SK-N-DZ (cell line): ENCODE measurements around the gene PIRT. TPM values are rescaled to one million over a fixed set of nuclear protein-coding genes. Genes with fewer than 3 reads are reported as not detected.
"Not testable (repeated sequence)": the region's sequence is repeated elsewhere in the genome, so short reads cannot be mapped to it uniquely, and the experiment has no call there.

Experiments used
- DNase-seq: peaks from one replicate; pipeline ENCODE4 v3.0.0-alpha.2; 2015; ENCODE audit warnings: low spot score
- polyA plus RNA-seq, 2 experiments: library from polyadenylated mRNA; depleted of rRNA; stranded (reverse); fragments of >200 nt; gene quantifications; 2 replicates each; pipeline ENCODE4 v1.2.3, GENCODE V29; 2014

The PIRT gene
- polyA plus RNA-seq (2014; cell fraction: cytosol; rRNA removed), result not detected in 2 replicates
- not detected in 2 replicates for polyA plus RNA-seq (2014; cell fraction: nucleus; rRNA removed)

DNA sequence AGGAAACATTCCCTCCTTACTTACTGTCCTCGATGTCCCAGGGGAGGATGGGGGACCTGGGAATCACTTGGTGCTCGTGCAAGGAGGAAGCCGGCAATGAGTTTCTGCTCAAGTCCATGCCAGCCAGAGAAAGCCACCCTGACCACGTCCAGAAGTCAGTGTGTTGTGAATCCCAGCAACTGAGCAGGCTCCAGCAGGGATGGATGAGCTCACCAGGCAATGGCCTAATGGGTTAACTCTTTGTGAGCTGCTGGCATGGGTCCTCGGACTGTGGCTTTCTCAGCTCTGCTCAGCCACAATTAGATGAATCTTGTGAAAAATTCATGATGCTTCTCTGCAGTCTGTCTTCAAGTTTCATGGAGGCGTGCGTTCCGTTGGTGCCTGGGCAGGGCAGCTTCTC is at the start of gene PIRT:
Gene PIRT (minus strand): TSS at position 167 of the 400 bp plus-strand sequence. CDS start 12,442 bp downstream, outside the sequence.
- DNase-seq, result no peak

DNA sequence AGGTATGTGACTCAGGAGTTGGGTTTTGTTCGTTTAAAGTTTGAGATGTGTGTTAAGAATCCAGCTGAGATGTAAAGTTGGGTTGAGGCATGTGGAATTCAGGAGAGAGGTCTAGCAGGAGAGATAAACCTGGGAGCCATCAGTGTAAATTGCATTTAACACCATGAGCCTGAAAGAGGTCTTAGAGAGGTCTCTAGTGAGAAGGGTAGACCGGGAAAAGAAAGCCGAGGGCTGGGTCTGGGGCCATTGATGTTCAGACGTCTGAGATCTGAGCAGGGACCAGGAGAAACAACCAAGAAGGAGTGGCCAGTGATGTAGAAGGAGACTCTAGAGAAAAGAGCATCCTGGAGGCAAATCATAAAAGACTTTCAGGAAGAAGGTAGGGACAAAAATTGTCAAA is 44.1 kb upstream of the PIRT start:
- no peak for DNase-seq

DNA sequence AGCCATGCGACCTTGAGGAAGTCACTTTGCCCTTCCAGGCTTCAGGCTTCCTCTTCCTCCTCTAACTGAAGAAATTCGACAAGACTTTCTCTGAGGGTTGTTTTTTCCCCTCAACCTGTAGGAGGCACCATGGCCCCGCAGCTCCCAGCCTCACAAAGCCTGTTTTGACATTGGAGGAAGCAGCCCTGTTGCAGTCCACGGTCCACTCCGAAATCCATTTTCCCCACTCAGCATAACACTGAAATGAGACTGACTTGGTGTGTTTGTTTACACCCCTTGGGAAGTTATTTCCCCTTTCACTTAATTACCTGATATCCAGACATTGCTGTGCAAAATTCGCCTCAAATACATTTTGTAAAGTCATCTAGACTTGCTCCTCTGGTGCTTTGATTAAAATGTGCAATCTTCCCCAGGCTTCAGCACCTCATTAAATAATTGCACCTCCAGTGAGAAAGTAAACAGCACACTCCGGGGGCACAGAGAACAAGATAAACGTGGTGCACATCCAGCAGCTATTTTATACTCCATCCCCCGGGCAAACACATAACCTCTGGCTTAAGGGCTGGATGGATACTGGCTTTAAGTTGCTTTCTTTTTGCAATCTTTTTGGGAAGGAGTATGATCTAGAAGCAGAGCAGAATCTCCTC is 41.4 kb upstream of the PIRT start:
- DNase-seq, result no peak

DNA sequence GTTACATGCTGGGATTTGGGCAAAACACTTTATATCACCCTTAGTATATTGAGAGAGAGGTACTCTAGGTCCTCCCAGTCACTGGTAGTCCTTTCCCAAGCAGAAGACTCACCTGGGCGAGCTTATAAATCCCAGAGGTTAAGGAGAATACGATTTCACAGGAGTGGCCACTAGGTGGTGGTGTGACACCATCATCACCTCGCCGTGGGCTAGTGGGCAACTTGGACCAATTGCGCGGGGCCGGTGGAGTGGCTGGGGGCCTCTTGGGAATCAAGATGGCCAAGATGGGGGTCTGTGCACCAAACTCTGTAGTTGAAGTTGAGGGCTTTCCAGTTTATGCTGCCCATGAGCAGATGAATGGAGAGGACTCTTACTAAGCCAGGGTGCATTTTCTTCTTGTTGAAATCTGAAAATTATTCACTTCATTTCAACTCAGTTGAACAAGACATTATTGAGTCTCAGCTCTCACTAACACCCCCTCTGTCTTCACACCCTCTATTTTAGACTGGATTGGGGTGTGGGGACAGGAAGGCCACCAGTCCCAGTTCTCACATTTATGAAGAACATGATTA is 38.2 kb upstream of the PIRT start:
- DNase-seq, result peak; percentile 50

DNA sequence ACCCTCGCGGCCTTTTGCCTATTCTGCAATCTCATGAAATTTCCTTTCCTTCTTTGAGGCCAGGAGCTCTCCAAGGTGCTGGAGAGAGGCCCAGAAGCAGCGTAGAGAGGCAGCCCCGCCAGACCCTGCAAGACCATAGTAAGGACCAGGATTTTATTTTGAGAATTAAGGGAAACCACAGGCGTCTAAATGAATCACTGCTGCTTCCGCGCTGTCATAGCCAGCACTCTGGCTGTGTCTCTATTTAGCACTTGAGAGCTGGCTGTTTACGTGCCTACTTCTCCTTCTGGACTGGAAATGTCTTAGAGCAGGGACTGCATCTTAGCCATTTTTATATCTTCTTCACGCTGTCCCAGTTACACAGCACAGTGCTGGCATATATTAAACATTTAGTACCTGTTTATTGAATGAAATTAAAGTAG is 37.6 kb upstream of the PIRT start:
- DNase-seq, result no peak

DNA sequence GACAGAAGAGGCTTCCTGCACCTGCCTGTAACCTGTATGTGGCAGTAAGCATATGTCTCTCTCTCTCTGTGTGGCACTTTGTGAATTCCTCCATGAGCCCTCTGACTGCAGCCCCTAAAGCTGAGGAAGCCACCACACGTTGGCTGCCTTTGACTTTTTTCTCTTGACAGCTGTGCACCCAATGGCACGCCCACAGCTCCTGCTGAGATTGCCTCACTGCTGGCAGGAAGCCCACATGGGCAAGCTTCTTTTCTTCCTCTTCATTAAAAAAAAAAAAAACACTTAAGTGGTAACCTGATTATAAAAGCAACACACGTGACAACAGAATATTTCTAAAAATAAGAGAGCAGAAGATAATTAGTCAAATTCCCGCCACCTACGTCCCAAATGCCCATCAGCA is 34.0 kb upstream of the PIRT start:
- DNase-seq, result no peak

DNA sequence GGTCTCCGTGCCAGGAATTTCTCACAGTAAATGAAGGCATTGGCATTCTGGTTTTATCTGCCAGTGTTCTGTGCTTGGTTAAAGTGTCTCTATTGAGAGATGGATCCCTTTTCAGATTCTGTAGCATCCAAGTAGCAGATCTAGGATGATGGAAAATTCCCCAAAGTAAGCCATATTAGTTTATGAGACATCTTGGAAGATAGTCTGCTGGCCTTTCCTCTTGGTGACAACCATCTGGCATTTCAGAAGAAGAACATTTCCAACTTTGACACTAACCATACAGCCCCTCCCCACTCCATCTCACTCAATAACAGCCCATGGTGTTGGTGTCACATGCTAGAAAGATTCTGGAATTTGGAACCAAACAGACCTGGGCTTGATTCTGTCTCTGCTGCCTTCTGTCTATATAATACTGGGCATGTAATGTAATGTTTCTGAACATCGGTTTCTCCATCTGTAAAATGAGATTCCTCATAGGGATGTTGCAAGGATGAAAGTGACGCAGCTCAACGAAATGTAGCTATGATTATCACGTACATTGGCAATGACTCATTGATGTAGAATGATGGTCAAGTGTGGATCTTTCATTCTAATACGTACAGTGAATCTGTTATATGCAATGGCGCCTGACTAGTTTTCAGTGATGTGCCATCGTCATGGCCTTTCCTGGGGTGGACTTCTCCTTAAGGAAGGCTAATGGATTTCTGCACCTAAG is 32.6 kb upstream of the PIRT start:
- DNase-seq, result no peak

DNA sequence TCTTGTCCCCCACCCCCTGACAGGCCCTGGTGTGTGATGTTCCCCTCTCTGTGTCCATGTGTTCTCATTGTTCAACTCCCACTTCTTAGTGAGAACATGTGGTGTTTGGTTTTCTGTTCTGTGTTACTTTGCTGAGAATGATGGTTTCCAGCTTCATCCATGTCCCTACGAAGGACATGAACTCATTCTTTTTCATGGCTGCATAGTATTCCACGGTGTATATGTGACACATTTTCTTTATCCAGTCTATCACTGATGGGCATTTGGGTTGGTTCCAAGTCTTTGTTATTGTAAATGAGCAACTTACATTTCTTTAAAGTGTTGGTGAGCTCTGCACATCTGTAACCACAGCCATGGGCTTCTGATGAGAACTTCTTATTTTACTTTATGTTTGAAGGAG is 30.9 kb upstream of the PIRT start:
- DNase-seq, result not testable (repeated sequence)

DNA sequence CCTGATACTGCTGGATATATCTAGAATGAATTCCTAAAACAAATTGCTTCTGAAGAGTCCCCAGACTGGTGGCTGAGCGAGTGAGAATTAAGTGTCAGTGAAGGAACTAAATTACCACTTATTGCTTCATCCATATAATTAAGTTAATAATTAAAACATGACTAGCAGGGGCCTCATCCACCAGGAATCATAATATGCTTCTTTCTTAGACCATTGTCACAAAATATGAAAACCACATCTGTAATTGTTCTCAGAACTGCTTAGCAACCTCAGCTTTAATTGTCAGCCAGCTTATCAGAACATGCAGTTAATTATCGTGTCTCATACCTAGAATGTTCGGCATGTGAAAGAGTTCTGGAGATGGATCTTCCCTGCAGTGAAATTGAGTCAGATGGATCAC is 21.2 kb upstream of the PIRT start:
- DNase-seq, result no peak

DNA sequence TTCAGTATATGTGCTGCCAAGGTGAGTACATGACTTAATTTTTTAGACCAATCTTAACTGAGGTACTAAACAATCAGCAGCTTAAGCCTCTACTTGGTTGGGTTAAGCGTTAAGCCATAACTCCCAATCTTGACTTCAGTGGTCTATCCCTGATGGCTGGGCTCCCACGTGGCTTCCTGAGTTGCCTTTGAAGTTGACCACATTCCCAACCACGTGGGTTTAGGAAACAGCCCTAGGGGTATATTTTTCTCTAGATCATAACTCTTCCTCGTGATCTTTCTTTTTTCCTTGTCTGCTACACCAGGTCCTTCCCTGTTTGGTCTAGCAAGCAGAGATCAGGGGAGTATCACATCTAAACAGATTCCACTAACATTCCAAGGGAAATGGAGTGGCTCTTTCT is 20.1 kb upstream of the PIRT start:
- no peak for DNase-seq

DNA sequence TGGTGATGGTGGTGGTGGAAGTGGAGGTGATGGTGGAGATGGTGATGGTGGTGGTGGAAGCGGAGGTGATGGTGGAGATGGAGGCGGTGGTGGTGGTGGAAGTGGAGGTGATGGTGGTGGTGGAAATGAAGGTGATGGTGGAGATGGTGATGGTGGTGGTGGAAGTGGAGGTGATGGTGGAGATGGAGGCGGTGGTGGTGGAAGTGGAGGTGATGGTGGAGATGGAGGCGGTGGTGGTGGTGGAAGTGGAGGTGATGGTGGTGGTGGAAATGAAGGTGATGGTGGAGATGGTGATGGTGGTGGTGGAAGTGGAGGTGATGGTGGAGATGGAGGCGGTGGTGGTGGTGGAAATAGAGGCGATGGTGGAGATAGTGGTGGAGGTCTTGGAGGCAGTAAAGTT is 8.7 kb upstream of the PIRT start:
- DNase-seq, result not testable (repeated sequence)

DNA sequence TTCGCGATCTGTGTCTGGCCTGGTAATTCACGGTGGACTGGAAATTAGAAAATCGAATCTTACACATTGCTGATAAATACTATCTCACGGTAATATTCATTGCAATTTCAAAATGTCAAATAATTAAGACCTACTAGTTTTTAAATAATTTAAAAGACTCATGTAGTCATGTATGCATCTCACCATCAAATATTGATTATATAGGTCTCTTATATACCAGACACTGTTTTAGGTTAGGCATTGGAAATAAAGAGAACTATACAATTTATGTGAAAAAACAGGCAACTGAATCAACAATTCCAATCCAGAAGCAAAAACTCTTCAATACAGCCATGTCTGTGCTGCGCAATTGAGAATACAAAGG is 7.5 kb upstream of the PIRT start:
- no peak for DNase-seq

DNA sequence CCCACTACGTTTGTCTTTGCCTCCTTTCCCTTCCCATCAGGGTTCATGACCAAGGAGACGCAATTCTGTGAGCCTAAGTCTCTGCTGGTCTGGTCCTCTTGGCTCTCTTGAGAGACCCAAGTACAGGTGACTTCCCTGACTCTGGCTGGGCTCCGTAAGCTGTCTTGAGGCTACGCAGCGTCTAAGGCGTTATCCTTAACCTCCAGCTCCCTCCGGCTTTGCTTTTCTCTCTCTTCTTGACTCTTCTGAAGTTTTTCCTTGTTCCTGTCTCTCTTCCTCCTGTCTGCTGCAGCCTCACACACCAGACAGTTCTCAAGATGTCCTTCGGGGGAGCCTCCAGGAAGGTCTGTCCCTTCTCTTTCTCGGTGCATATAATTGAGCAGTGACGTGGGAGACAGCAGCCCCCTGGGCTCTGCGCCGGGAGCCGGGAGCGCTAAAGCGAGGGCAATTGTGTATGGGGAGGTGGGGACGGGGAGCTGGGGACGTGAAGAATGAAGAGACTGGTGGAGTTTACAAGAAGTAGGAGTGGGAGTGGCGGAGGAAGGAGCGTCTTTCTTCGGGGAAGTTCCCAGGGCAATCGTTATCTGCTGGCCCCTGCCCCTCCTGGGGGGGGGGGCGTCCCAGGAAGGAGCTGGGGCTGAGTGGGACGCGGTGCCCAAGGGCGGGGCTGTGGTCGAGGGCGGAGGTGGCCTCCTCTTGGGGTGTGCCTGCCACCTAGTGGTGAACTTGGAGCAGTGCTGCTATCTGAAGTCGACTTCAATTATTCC is 6.9 kb upstream of the PIRT start:
- DNase-seq, result peak; percentile 70

DNA sequence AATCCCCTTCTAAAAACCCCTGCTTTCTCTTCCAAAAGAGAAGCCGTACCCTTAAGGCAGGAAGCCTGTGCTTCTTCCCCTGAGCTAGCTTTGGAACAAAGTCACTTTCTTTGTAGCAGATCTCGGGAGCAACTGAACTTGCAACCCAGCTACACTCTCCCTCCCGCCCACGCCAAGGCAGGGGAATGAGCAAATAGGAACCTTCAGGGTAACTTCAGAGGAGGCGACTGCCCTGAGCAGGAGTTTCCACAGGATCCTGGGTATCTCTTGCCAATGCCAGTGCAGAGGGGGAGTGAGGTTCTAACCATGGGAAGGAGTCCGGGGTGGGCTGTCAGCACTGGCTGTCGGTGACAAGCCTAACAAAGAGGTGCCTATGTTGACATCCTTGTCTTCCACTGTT is 5.9 kb upstream of the PIRT start:
- DNase-seq, result no peak

DNA sequence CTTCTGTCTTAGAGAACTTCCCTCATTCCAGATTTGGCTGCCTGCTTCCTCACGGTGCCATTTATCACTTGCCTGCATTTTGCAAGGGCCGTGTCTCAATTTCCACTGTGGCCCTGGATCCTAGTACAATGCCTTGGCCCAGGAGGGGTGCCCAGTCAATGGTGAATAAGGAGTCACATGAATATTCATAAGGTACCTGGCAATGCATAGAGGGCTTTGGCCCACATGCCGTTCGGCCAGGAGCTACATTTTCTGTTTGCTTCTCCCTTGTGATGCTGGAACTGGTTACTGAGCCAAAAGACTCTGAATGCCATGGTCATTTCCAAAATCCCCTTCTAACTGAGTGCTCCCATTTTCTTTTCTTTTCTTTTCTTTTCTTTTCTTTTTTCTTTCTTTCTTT is 4.8 kb upstream of the PIRT start:
- no peak for DNase-seq

DNA sequence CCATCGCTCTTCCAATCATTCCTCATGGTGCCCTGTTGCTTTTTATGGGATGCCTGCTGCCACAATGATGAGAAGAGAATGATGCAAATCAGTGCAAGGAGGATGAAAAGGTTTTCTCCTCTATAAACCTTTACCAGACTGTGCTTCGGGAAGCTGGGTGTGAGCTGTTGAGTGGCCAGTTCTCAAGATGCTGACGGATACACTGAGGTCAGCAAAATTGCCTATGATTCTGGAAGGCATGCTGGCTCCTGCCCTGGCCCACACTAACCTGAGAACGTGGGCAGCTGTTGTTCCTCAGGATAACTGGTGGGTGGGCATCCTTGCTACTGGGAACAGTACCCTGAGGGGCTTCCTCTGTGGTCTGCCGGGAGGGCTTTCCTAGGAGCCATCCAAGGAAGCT is 795 bp upstream of the PIRT start:
- no peak for DNase-seq

DNA sequence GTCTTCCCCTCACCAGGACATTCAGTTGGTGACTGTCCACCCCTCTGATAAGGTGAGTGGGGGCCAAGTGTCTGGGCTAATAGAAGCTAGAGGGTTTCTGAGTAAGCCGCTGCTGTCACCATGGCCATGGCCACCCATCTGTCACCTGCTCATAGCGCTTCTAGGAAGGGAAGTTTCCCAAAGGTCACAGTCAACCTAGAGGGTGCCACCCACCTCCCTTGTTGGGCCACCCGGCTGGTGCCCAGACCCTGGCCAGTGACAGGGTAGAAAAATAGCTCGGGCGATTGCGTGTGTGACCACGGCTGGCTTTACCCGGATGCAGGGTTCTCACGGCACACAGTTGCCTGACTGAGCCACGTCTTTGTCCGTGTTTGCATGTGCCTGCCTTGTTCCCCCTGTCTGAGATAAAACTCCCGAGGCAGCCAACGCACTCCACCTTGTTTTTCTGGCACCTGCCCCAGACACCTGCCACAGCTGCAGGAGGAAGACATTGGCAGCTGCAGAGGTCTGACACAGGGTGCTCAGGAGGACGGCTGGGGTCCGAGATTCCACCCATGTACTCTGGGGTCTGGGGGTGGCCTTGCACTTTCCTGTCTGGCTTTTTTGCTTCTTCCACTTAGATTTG is 809 bp downstream of the PIRT start:
- no peak for DNase-seq

DNA sequence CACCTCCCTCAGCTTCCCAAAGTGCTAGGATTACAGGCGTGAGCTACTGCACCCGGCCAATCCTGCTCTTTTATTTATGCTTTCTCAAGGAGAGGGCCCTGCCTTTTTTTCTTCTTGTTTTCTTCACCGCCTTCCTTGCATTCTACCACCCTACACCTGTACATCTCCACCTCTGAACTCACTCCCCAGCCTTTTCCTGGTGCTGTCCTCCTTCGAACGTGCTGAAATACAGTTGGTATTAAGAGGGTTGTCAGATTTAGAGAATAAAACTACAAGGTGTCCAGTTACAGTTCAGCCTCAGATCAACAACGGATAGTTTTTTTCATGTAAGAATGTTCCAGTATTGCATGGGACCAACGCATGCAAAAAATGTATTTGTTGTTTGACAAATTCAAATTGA is 1.7 kb downstream of the PIRT start:
- DNase-seq, result no peak

DNA sequence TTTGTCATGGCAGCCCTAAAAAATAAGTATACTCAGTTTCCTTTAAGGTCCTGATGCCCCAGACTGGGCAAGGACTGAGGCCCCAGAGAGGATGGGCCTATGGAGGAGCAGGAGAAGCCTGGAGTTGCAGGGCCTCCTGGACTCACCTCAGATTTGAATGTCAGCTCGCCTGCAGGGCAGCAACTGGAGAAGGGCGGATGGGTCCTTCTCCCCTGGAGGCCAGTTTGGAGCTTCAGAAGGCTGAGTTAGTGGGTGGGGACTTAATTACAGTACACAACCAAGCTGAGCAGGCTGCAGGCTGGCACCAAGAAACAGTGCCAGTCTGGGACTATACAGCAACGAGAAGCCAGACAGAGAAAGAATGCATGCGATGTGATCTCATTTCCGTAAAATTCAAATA is 6.2 kb downstream of the PIRT start:
- no peak for DNase-seq

DNA sequence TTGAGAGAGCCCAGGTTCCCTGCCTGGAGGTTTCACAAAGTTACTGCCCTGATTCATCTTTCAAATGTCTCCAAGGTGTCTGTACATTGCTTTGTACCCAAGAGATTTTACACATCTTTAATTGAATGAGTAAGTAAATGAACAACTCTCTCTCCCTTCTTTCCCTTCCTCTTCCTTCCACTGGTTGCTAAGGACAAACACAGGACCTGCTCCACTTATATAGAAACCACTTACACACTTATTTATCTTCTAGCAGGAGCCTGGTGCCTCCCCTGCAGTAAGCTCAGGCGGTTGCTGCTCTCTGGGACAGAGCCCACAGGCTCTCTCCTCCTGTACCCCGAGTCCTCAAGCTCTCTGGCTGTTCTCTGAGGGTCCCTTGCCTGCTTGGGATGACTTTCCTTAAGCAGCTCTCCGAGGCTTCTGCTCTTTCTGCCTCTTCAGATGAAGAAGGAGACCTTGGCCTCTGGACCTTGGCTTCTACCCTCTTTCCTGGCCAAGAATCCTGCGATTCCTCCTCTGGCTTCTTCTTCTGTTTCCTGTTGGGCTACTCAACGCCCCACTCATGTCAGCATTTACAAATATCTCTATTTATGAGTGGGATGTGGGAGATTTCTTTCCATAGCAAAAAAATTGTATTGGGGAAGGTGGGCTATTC is 9.9 kb downstream of the PIRT start:
- no peak for DNase-seq

DNA sequence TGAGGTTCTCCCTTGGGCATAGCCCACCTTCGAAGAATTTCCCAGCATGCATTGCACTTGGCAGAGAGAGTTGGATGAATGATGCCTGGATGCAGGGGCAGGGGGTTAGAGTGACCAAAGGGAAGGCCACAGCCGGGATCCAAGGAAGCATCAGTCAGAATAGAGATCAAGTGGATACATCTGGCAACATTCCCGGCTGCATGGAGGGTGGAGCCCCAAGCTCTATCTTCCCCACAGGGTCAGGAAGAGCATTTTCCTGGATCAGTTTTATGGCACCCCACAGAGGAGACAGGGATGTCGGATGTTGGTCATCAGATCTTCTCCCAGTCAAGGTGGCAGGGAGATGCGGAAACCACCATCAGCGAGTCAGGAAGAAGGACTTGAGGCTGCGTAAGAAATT is 13.0 kb downstream of the PIRT start:
- no peak for DNase-seq
